Gastrocnemius medialis (tissue), 4 donors: Measurements from ENCODE around the gene SCN8A.

Source experiments
- CTCF ChIP-seq, 5 experiments: fragments of 450-650 bp in 3 of 5; fragments of 200-600 bp in 2 of 5; sonication (generic) in 2 of 5; IDR thresholded peaks in 4 of 5; conservative IDR thresholded peaks in 1 of 5; 1 replicate in 4 of 5; 2 replicates in 1 of 5; pipeline ENCODE4 v1.5.1; 2016 to 2019; ENCODE audit warnings: antibody characterized with exemption in 5 of 5, mild to moderate bottlenecking in 3 of 5, moderate library complexity in 3 of 5
- POLR2A ChIP-seq, 2 donors: fragments of 450-650 bp; IDR thresholded peaks; one replicate each; pipeline ENCODE4 v1.6.1; 2017; ENCODE audit warnings: antibody characterized with exemption in 2 of 2, mild to moderate bottlenecking in 2 of 2, moderate library complexity in 2 of 2

GRCh38 chr12:51811203-51812202, 220.5 kb downstream of the SCN8A start:
- TF ChIP-seq CTCF (IDR thresholded peaks at IDR 0.05 in 4 of 5, conservative IDR thresholded peaks at IDR 0.05 in 1 of 5) (no peak), POLR2A (IDR thresholded peaks at IDR 0.05) (no peak)
